HG03575 (cell line): Measurements from ENCODE around the gene SYTL4.

ENCODE experiments used
- ATAC-seq: cut with Tn5 transposase; IDR thresholded peaks from one replicate; pipeline ENCODE4 v1.9.1; 2021; ENCODE audit not compliant: unreplicated experiment, insufficient number of reproducible peaks, low FRiP score; ENCODE audit errors: extremely low read depth

SYTL4 gene

DNA sequence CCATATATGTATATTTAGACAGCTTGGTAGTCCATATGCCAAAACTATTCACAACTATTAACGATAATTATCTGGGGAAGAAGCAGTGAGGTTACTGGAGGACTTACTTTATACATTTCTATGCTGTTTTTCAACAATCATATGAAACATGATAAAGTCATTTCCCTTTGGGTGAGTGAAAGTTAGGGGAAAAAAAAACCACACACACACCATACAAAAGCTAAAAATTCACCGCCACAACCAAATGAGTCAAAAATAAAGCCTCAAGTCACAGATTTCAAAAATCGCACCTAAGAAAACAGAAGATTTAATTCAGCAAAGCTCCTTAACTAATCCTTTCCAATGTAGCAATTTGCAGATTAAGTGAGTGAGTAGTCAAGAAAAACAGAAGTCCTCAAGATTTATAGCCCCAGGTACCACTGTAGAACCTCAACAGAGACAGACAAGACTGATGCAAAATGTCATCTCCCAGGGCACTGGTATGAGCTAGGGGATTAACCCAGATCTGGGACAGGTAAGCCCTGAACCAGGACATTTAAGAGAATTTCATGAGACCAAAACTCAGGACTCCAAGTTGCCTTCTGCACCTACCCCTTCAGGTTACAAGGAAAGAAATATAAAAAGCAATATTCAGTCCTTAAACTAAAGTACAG, 35.1 kb downstream of the SYTL4 start:
- ATAC-seq, result no peak

- no peak for ATAC-seq
These were observed 35.9 kb downstream of the SYTL4 start for GRCh38 chrX:100695991-100696390.

GRCh38 chrX:100695302-100695701, 36.6 kb downstream of the SYTL4 start:
- no peak for ATAC-seq

DNA sequence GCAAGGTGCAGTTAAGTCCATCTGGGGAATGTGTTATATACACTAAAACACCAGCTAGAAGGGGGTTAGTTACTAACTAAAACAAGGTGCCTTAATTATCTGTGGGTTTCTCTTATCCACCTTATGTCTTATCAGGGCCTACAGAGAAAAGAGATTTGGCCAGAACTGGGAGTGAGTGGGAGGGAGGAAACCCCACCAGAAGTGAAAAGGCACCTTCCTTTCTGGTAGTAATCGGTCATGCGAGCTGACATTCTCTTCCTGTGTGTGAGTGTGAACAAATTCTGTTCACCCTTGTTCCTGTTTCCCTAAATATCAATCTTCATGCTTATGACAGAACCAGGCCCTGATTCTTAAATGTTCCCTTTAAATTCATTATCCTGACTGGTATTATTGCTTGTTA, 44.4 kb downstream of the SYTL4 start:
- ATAC-seq, result peak; percentile 69

DNA sequence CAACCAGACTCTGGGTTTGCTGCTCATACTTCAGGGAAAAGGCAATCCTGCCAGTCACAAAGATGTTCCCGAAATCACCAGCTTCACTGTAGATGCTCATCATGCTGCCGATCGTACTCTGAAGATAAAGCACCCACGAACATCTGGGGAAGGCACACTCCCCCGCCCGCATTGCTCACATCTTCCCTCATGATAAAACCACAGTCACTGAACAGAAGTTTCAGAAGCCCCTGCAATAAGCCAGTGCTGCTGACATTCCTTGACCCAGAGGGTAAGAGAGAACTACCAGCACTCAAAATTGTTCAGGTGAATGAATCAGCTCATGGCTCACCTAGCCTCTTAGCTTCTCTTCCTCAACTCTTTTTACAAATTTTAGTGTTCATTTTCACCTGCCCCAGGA, 44.8 kb downstream of the SYTL4 start:
- peak; percentile 24 for ATAC-seq

GRCh38 chrX:100685997-100686305, 46.0 kb downstream of the SYTL4 start:
- ATAC-seq, result no peak

GRCh38 chrX:100685284-100685996, 46.5 kb downstream of the SYTL4 start:
- peak; percentile 43 for ATAC-seq

DNA sequence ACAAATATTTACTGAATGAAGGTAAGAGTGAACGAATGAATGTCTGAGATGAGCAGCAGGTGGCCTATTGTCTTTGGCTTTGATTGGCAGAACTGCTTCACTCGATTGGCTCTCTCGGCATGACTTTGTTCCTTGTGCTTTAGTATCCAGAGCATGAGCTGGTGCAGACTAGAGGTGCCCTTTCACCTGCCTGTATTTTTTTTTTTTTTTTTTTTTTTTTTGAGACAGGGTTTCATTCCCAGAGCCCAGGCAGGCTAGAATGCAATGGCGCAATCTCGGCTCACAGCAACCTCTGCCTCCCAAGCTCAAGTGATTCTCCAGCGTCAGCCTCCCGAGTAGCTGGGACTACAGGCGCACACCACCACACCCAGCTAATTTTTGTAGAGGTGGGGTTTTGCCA, 49.0 kb downstream of the SYTL4 start:
- no peak for ATAC-seq

DNA sequence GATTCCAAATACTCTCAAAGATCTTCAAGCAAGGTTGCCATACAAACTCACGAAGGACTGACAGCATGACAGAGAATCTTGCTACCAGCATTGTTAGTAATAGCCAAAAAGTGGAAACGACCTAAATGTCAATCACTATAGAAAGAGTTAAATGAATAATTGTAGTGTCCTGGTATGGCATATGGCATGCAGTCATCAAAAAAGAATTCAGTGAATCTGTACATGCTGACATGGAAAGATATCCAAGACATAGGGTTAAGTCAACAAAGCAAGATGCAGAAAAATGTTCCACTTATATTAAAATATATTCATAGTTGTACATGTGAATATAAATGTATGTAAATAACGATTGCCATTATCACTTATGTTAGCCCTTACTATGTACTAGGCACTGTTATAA, 50.3 kb downstream of the SYTL4 start:
- ATAC-seq, result no peak

DNA sequence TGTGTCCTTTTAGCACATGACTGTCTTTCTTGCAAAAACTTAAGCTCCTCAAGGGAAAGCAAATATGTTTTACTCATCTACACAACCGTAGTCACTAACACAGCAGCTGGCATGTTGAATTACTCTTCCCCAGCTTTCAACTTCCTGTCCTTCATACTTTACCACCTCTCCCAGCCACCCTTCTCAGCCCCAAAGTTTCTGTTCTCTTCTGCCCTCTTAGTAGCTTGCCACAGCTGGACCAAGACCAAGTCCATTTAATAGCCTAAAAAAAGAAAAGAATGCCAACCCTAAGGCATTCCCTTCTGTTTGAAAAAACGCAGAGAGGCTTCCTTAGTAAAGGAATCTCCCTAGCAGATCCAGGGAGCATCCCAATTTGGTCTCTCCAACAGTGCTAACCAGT, 51.2 kb downstream of the SYTL4 start:
- ATAC-seq, result no peak

DNA sequence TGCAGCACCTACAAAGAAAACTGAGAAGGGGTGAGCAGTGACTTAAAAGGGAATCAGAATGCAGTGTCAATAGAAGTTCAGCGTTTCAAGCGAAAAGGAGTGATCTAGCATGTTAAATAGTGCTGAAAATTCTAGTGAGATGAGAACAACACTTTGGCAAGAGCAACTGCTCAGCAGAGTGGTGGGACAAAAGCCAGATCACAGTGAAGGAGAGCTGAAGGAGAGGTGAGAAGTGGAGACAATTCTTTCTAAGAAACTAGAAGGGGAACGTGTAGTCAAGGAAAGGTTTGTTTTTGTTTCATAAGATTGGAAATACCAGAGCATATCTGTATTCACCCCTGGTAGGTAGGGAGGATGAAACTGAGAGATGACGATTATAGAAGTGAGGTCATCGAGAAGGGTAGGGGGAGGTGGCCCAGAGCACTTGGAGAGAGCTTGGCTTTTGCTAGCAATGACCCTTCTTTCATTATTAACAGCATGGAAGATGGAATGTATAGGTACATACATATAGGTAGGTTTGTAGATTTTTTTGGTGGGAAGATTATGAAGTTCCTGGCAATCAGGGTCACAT, 54.2 kb downstream of the SYTL4 start:
- no peak for ATAC-seq

DNA sequence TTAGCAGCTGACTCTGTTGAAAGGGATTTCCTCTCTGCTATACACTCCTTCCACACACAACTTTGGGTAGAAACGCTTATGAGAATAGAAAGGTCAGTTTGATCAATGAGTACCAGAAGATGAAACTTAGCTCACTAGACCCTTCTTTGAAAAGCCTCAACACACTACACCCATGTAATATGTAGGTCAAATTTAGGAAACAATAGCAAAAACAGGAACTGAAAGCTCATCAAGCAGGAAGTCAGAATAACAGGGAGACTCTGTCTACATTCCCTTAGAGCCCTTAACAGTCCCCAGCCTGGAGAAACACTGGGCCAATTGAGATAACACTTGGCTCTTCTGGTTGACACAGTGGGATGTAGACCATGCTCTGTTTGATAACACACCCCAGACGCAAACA, 57.2 kb downstream of the SYTL4 start:
- no peak for ATAC-seq

GRCh38 chrX:100673397-100673953, 58.4 kb downstream of the SYTL4 start:
- no peak for ATAC-seq

- ATAC-seq, result no peak
These were observed 59.0 kb downstream of the SYTL4 start for GRCh38 chrX:100672966-100673365.

GRCh38 chrX:100663642-100664041, 68.3 kb downstream of the SYTL4 start:
- ATAC-seq, result no peak

GRCh38 chrX:100662796-100663195, 69.1 kb downstream of the SYTL4 start:
- ATAC-seq, result no peak

DNA sequence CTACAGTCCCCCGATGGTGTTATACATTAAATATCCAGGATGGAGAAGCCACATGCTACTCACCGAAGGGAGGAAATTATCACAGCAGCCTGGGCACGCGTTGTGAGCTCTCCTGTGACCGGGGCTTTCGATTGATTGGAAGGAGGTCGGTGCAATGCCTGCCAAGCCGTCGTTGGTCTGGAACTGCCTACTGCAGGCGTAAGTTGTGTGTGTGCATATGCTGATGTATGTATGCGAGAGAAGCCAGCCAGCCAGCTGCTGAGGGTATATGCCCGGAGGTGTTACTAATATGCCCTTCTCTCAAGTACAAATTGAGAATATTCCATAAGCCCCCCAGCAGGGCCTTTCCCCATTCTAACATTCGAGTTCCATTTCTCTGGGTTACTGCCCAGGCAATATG, 69.8 kb downstream of the SYTL4 start:
- no peak for ATAC-seq

DNA sequence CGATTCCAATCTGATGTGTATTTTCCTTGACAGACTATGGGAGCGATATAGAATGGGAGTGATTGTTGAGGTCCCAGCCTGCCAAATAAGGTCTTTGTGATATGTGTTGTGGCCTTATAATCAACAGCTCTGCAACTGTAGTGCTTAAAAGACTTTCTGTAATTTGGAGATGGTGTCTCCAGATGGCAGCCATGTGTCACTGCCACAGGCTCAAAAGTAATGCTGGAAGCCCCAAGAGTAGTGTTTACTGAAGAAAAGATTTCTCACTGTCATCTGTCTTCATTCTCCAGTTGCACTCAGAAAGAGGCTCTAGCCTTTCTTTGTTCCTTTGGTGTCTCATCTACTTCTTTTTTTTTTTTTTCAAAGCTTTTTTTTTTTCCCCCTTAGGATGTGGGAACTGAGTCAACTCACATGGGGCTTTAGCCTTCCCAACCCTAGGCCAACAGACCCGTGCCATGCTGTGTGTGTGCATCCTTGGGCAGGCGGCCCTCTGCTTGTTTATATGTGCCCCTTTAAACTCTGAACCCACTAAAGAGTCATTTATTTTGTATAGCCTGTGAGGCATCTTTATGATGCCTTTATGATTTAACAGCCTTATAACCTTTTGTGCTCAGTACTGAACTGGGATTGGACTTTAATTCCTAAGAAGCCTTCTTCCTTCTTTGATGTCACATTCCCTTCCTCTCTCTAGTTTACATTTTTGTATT, 72.3 kb downstream of the SYTL4 start:
- ATAC-seq, result no peak

DNA sequence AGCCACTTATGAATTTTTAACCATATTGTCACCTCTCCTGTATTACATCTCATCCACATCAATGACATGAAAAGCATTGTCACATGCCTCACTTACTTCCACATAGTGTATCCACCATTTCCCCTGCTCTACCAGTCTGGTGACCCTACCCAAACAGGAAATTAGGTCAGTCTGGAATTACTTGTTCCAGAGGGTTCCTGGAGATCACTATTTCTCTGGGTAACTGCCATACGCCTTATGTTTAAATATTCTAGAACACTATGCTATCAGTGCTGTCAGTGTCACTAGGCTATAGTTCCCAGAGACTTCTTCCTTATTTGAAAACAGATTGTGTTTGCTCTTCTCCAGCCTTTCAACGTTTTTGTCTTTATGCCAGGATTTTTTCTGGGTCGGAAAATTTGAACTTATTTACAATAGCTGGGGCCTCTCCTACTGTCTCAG, 73.0 kb downstream of the SYTL4 start:
- ATAC-seq, result no peak

DNA sequence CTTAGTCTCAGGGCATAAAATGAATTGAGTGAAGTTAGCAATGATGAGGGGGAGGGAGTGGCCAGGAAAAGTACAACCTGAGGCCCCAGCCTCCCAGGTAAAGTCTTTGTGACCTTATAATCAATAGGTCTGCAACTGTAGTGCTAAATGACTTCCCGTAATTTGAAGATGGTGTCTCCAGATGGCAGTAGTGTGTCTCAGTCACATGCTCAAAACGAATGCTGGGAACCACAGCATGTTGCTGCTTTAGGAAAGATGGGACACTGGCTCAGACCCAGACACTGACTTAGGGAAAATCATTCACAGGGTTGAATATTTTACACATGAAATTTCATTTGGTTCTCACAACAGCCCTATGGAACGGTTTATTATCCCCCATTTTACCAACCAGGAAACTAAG, 77.7 kb downstream of the SYTL4 start:
- no peak for ATAC-seq
